GM12878 (cell line): Measurements from ENCODE around the gene TNK2. TPM values are rescaled to one million over a fixed set of nuclear protein-coding genes. Genes with fewer than 3 reads are reported as not detected.
"Not testable (repeated sequence)": the region's sequence is repeated elsewhere in the genome, so short reads cannot be mapped to it uniquely, and the experiment has no call there.

Experiments
- ATAC-seq: fragments of 200-7000 bp; cut with Tn5 transposase; 3 replicates; pipeline ENCODE4 v1.9.1; 2020; ENCODE audit warnings: mild to moderate bottlenecking, moderate library complexity
- BruUV-seq: library from RNA; stranded (reverse); fragments of 400-500 nt; replicated peaks from 2 replicates; lab custom pipeline; 2021; lab: Mats Ljungman, UMichigan
- CTCF ChIA-PET: fragments of 300-600 bp; sonication (Branson Sonifier 250); formaldehyde crosslinking; extraction: SDS; loops from one replicate; lab custom pipeline; 2021; ENCODE audit warnings: inconsistent platforms; lab: Yijun Ruan, JAX
- POLR2A ChIA-PET: fragments of 350-600 bp; formaldehyde crosslinking; extraction: SDS; loops from one replicate; lab custom pipeline; 2021; ENCODE audit warnings: inconsistent platforms; lab: Charles Lee
- RAD21 ChIA-PET: fragments of 300-600 bp; sonication (Branson Sonifier 250); formaldehyde crosslinking; loops from one replicate; lab custom pipeline; 2023; ENCODE audit warnings: antibody characterized with exemption; ENCODE audit not compliant: unreplicated experiment; lab: Charles Lee
- SMC1A ChIA-PET: fragments of 300-600 bp; sonication (Branson Sonifier 250); formaldehyde crosslinking; loops from one replicate; lab custom pipeline; 2023; ENCODE audit not compliant: unreplicated experiment, uncharacterized antibody; lab: Charles Lee
- DNase-seq: peaks from one replicate; pipeline ENCODE4 v3.0.0-alpha.2; 2011; ENCODE audit warnings: low read depth, low spot score
- FAIRE-seq: peaks from 3 replicates; lab custom pipeline; 2011; peaks lifted over from hg19 to GRCh38; lab: Jason Lieb, UNC
- H2AFZ ChIP-seq: 2 replicates; pipeline ENCODE4 v1.6.0; 2011; ENCODE audit warnings: low read depth, low read length, control low read depth; ENCODE audit not compliant: control insufficient read depth
- H3K27ac ChIP-seq: 2 replicates; pipeline ENCODE4 v1.5.1; 2011; ENCODE audit warnings: control low read depth; ENCODE audit not compliant: control insufficient read depth, insufficient read depth
- H3K27me3 ChIP-seq, 2 experiments: replicated peaks in 1 of 2; 2 replicates each; pipeline versions ENCODE4 v1.6.0 to v1.6.1; 2011; ENCODE audit warnings: low read length in 1 of 2; ENCODE audit not compliant: control insufficient read depth in 2 of 2, insufficient read depth in 2 of 2
- H3K36me3 ChIP-seq, 2 experiments: 2 replicates each; pipeline ENCODE4 v1.5.1; 2011; ENCODE audit warnings: low read length in 1 of 2; ENCODE audit not compliant: control insufficient read depth in 2 of 2, insufficient read depth in 2 of 2
- H3K4me1 ChIP-seq: 2 replicates; pipeline ENCODE4 v1.6.1; 2011; ENCODE audit warnings: mild to moderate bottlenecking, low read length, moderate library complexity, mixed read lengths; ENCODE audit not compliant: control insufficient read depth, insufficient read depth
- H3K4me2 ChIP-seq: 2 replicates; pipeline ENCODE4 v1.6.0; 2011; ENCODE audit warnings: control low read depth; ENCODE audit not compliant: control insufficient read depth, insufficient read depth
- H3K4me3 ChIP-seq: fragments of 200-600 bp; sonication (generic); 2 replicates; pipeline ENCODE4 v1.5.1; 2016
- H3K79me2 ChIP-seq: 2 replicates; pipeline ENCODE4 v1.6.0; 2011; ENCODE audit warnings: low read length; ENCODE audit not compliant: control insufficient read depth, insufficient read depth
- H3K9ac ChIP-seq: 2 replicates; pipeline ENCODE4 v1.8.0; 2011; ENCODE audit warnings: low read length, control low read depth, mixed read lengths; ENCODE audit not compliant: control insufficient read depth, insufficient read depth
- H3K9me3 ChIP-seq: replicated peaks from 3 replicates; pipeline ENCODE4 v1.5.1; 2011; ENCODE audit warnings: mild to moderate bottlenecking, low read length; ENCODE audit not compliant: control insufficient read depth, insufficient read depth
- H4K20me1 ChIP-seq: 2 replicates; pipeline ENCODE4 v1.6.0; 2011; ENCODE audit not compliant: control insufficient read depth, insufficient read depth
- NKRF ChIP-seq: fragments of 450-650 bp; conservative IDR thresholded peaks from 2 replicates; pipeline ENCODE4 v1.6.1; 2017; ENCODE audit warnings: mild to moderate bottlenecking, moderate library complexity
- ZBTB40 ChIP-seq: fragments of 450-650 bp; IDR thresholded peaks from 2 replicates; pipeline ENCODE4 v1.6.1; 2016; ENCODE audit warnings: mild to moderate bottlenecking, moderate library complexity, borderline replicate concordance
- WGBS: methylation state at CpG from one replicate; pipeline ENCODE4 v1.1.6; 2016; ENCODE audit warnings: low lambda C conversion rate; ENCODE audit not compliant: insufficient replicate concordance, insufficient coverage; ENCODE audit errors: missing lambda C conversion rate; 5-methylcytosine and 5-hydroxymethylcytosine counted together
- in situ Hi-C: fragments of 300-500 bp; cut with MboI; formaldehyde crosslinking; loops from 9 replicates; pipeline ENCODE4 v1.14.3; 2018; ENCODE audit warnings: mixed read lengths
- intact Hi-C: fragments of 100-400 bp; cut with micrococcal nuclease; formaldehyde crosslinking; loops from one replicate; pipeline ENCODE4 v1.14.2; 2022; ENCODE audit not compliant: unreplicated experiment
- polyA plus RNA-seq, 11 experiments: library from polyadenylated mRNA; depleted of rRNA in 4 of 11; unstranded in 6 of 11; stranded (reverse) in 5 of 11; fragments of >200 nt; fragmentation: Nextera tagmentation in 4 of 11; fragmentation: Illumina TruSeq in 1 of 11; extraction: Ambion mirVana in 4 of 11; extraction: Trizol in 1 of 11; gene quantifications; 1 replicate in 1 of 11; 2 replicates in 10 of 11; pipeline versions ENCODE4 v1.2.1 to v1.2.3, GENCODE V29; 2011 to 2016; ENCODE audit warnings: inconsistent platforms in 2 of 11, missing spikeins in 2 of 11, low read depth in 1 of 11
- total RNA-seq, 4 experiments: library from RNA; depleted of rRNA in 3 of 4; stranded (reverse); fragments of >200 nt in 3 of 4; fragmentation: Illumina TruSeq in 1 of 4; extraction: Trizol in 1 of 4; gene quantifications; 2 replicates each; pipeline versions ENCODE4 v1.2.1 to v1.2.3, GENCODE V29; 2013 to 2021

TNK2 gene
- total and polyA plus RNA-seq, 10 of the 15 experiments (the other 5 are each of a cell fraction or from before 2014, with no cell fraction given), result 0.13 to 47.8 (median 10.8) TPM

DNA sequence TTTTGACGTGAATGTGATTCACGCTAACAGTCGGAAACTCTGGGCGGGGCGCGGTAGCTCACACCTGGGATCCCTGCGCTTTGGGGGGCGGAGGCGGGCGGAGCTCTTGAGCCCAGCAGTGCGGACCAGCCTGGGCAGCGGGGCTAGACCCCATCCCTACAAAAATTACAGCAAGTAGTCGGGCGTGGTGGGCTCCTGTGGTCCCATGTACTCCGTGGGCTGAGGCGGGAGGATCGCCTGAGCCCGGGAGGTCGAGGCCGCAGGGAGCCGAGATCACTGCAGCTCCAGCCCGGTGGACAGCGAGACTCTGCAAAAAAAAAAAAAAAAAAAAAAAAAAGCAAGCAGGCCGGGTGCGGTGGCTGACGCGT, 46.4 kb upstream of the TNK2 start:
- peak overlapping the region; percentile 44; the same call in 1 of the 2 replicates for H3K9ac ChIP-seq
- SMC1A ChIA-PET, H3K27me3 ChIP-seq, CTCF ChIA-PET, RAD21 ChIA-PET, H3K9me3 ChIP-seq, in situ Hi-C loops, FAIRE-seq, DNase-seq, H3K27ac ChIP-seq, H3K79me2 ChIP-seq, H3K4me1 ChIP-seq, H4K20me1 ChIP-seq, intact Hi-C loops, H3K36me3 ChIP-seq: not testable (repeated sequence)
- TF ChIP-seq NKRF, result 0 out of 2 replicates have a peak, but pooled peaks have one; percentile 1
- peak; percentile 25; the same call in 1 of the 2 replicates for TF ChIP-seq ZBTB40
- BruUV-seq, result TSS peak; percentile 99
- ATAC-seq, result peak; percentile 77
- under 1% methylated on average over 14 of the region's 27 CpGs for WGBS
- POLR2A ChIA-PET, result interaction anchor here (0.6 to 1.2 kb wide), 2 partner anchors 48 to 1646 kb away, joined by 3 to 4 read pairs; no protein-coding TSS in a partner anchor
- H2AFZ ChIP-seq, result peak overlapping the region; percentile 58
- 0 out of 2 replicates have a peak overlapping the region, but pooled peaks have one; percentile 9 for H3K4me2 ChIP-seq
- H3K4me3 ChIP-seq, result peak overlapping the region; percentile 65; the same call in 1 of the 2 replicates
